Measurements from ENCODE around the gene PLCB4.

DNA sequence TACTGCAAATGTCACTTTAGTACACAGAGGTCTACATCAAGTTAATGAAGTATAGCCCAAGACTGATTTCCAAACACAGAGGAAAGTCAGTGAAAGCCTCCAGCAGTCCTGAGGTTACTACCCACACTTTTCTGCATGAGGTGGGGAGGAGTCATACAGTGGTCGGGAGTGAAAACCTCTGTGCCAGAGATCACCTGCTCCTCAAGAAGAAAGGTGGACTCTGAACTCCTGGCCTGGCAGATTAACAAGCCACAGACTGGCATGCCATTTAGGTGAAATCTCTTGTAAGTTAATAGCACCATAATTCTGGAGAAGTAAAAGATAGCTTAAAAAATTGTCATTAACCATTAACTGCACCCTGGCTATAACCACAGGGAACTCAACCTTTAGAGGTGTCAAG lies 320.5 kb downstream of the PLCB4 start:
- TF ChIP-seq POLR2AphosphoS5 (IDR thresholded peaks at IDR 0.05; ENCODE audit: low read depth, low read length) (no peak), POLR2A (IDR thresholded peaks at IDR 0.05; ENCODE audit: low read depth, low read length) (no peak), PAX5 (IDR thresholded peaks at IDR 0.05; ENCODE audit: insufficient read depth, low read length, severe bottlenecking) (no peak), TAF1 (IDR thresholded peaks at IDR 0.05; ENCODE audit: low read depth, low read length) (no peak), SPI1 (IDR thresholded peaks at IDR 0.05; ENCODE audit: low read depth, low read length) (no peak), POU2F2 (IDR thresholded peaks at IDR 0.05; ENCODE audit: low read depth, low read length) (no peak)
